CD4-positive, alpha-beta T cell (primary cell): ENCODE measurements around the gene ABHD4. TPM values are rescaled to one million over a fixed set of nuclear protein-coding genes. Genes with fewer than 3 reads are reported as not detected.
A peak's percentile ranks its signal among the peaks of the same experiment; 100 is the strongest.

Experiments used
- ATAC-seq: fragments of 200-7000 bp; cut with Tn5 transposase; one replicate; pipeline ENCODE4 v1.10.0; 2022; ENCODE audit warnings: mild to moderate bottlenecking; ENCODE audit not compliant: poor library complexity
- CTCF ChIA-PET: fragments of 350-600 bp; sonication (Branson Sonifier 250); formaldehyde crosslinking; loops from one replicate; lab custom pipeline; 2021; ENCODE audit warnings: antibody characterized with exemption, inconsistent platforms; lab: Charles Lee
- POLR2A ChIA-PET: fragments of 350-600 bp; sonication (Branson Sonifier 250); formaldehyde crosslinking; loops from one replicate; lab custom pipeline; 2021; ENCODE audit warnings: antibody characterized with exemption, inconsistent platforms; lab: Charles Lee
- DNase-seq, 14 experiments: peaks; one replicate each; pipeline ENCODE4 v3.0.0-alpha.2; 2013 to 2020; ENCODE audit warnings: mixed read lengths in 2 of 14
- H3K27ac ChIP-seq, 2 donors: one replicate each; pipeline versions ENCODE4 v1.5.1 to v1.7.0; 2013; ENCODE audit warnings: low read length in 2 of 2, low read depth in 1 of 2, mild to moderate bottlenecking in 1 of 2
- H3K27me3 ChIP-seq, 2 experiments: 1 replicate in 1 of 2; 2 replicates in 1 of 2; pipeline versions ENCODE4 v1.6.1 to v1.7.0; 2013; ENCODE audit warnings: low read length in 2 of 2, control low read depth in 1 of 2, mild to moderate bottlenecking in 1 of 2, moderate library complexity in 1 of 2; ENCODE audit not compliant: insufficient read depth in 2 of 2, control insufficient read depth in 1 of 2
- H3K36me3 ChIP-seq: one replicate; pipeline ENCODE4 v1.6.1; 2013; ENCODE audit warnings: low read length, control low read depth; ENCODE audit not compliant: insufficient read depth
- H3K4me1 ChIP-seq: one replicate; pipeline ENCODE4 v1.6.1; 2013; ENCODE audit warnings: low read length, control low read depth; ENCODE audit not compliant: insufficient read depth
- H3K4me3 ChIP-seq: one replicate; pipeline ENCODE4 v1.5.1; 2013; ENCODE audit warnings: mild to moderate bottlenecking, low read length, moderate library complexity
- H3K9me3 ChIP-seq, 2 experiments: 1 replicate in 1 of 2; 2 replicates in 1 of 2; pipeline versions ENCODE4 v1.6.1 to v1.7.0; 2013; ENCODE audit warnings: low read length in 2 of 2, mild to moderate bottlenecking in 2 of 2, control low read depth in 1 of 2, moderate library complexity in 1 of 2; ENCODE audit not compliant: control insufficient read depth in 1 of 2, insufficient read depth in 1 of 2
- H3K27ac Mint-ChIP-seq: one replicate; pipeline ENCODE4 v1.8.0; 2020; ENCODE audit warnings: mixed read lengths
- H3K27me3 Mint-ChIP-seq: one replicate; pipeline ENCODE4 v1.8.0; 2021; ENCODE audit warnings: mixed read lengths
- H3K36me3 Mint-ChIP-seq: one replicate; pipeline ENCODE4 v1.8.0; 2021; ENCODE audit warnings: low read depth, mixed read lengths
- H3K4me1 Mint-ChIP-seq: one replicate; pipeline ENCODE4 v1.8.0; 2021; ENCODE audit warnings: low read depth, mixed read lengths
- H3K4me3 Mint-ChIP-seq: one replicate; pipeline ENCODE4 v1.8.0; 2020; ENCODE audit warnings: mild to moderate bottlenecking, mixed read lengths
- H3K9me3 Mint-ChIP-seq: one replicate; pipeline ENCODE4 v1.8.0; 2020; ENCODE audit warnings: mixed read lengths
- CTCF ChIP-seq: fragments of 200-600 bp; IDR thresholded peaks from one replicate; pipeline ENCODE4 v1.8.0; 2022; ENCODE audit warnings: antibody characterized with exemption, mild to moderate bottlenecking
- intact Hi-C, 2 experiments: fragments of 100-400 bp; cut with DNase I in 1 of 2; cut with micrococcal nuclease in 1 of 2; formaldehyde crosslinking; loops; one replicate each; pipeline versions ENCODE4 v1.15.1 to v1.9.0; 2023 to 2025; cut with DNase I, micrococcal nuclease
- total RNA-seq, 174 experiments: library from RNA in 2 of 174; stranded (reverse) in 2 of 174; gene quantifications; one replicate each; pipeline ENCODE4 v1.2.3 and lab custom pipeline; 2021 to 2026

ABHD4 gene
- total RNA-seq, 2 experiments from 2014 or later = 7.1 to 8.9 TPM

DNA sequence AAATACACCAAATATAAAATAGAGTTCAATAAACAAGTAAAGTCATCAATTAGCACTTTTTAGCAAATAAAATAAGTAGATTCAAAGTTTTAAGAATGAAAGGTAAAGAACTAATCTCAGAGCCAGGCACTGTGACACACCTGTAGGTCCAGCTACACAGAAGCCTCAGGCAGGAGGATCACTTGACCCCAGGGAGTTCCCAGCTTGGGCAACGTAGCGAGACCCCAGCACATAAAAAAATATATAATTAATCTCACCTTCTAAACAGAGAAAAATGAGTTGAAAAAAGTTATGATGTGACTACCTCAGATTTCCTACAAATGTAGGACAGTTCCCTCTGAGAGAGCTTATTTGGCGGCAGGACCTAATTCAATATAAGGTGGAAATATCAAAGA lies 28.4 kb upstream of the ABHD4 start:
- Histone ChIP-seq H3K4me1 (peaks cover 49% of the 10 kb centered on the region), H3K9me3 (no peaks in the 10 kb centered on the region), H3K27me3 (no peaks in the 10 kb centered on the region), H3K36me3 (peaks cover 39% of the 10 kb centered on the region), H3K4me3 (peak overlapping the region; percentile 45), H3K27ac (peak overlapping the region; percentile 79 to 92)
- ChIA-PET POLR2A (interaction anchor here (0.6 to 4.9 kb wide), 79 partner anchors 9 to 858 kb away, joined by 3 to 218 read pairs (median 6); partner anchors contain the start of genes ABHD4, AJUBA, DAD1 and LRP10), CTCF (interaction anchor here (0.5 to 10.2 kb wide), 100 partner anchors 9 to 1071 kb away, joined by 3 to 211 read pairs (median 6); partner anchors contain the start of genes ABHD4, AJUBA, DAD1 and LRP10)
- Mint-ChIP-seq H3K4me3 (peak overlapping the region; percentile 73), H3K36me3 (peaks cover 54% of the 10 kb centered on the region), H3K4me1 (peaks cover 75% of the 10 kb centered on the region), H3K27ac (peak overlapping the region; percentile 97), H3K9me3 (no peaks in the 10 kb centered on the region), H3K27me3 (no peaks in the 10 kb centered on the region)
- no peak for TF ChIP-seq CTCF
- DNase-seq = no peak
- intact Hi-C loops = loop anchor here (1.0 to 10.0 kb wide), 14 partner anchors 12 to 652 kb away; partner anchors contain the start of genes CDH24 (in 2 of the 2), AJUBA (in 1 of the 2), DAD1 (in 1 of the 2) and OR6J1 (in 1 of the 2)
- ATAC-seq = peak; percentile 3

GRCh38 chr14:22570132-22570949 lies 27.8 kb upstream of the ABHD4 start:
- no peaks in the 10 kb centered on the region for H3K27me3 ChIP-seq
- H3K4me3 Mint-ChIP-seq = peak overlapping the region; percentile 73
- DNase-seq (peak; percentile 63 to 98 (median 80)), ATAC-seq (peak; percentile 85)
- H3K9me3 Mint-ChIP-seq = no peaks in the 10 kb centered on the region
- peaks cover 42% of the 10 kb centered on the region for H3K36me3 ChIP-seq
- H3K27ac Mint-ChIP-seq = peak overlapping the region; percentile 97
- H3K4me1 Mint-ChIP-seq = peaks cover 71% of the 10 kb centered on the region
- no peaks in the 10 kb centered on the region for H3K27me3 Mint-ChIP-seq
- H3K36me3 Mint-ChIP-seq = peaks cover 52% of the 10 kb centered on the region
- H3K4me1 ChIP-seq = peaks cover 43% of the 10 kb centered on the region
- peak; percentile 92 for TF ChIP-seq CTCF
- intact Hi-C loops = loop anchor here (1.0 to 5.0 kb wide), 13 partner anchors 13 to 653 kb away; partner anchors contain the start of genes CDH24 (in 2 of the 2), AJUBA (in 1 of the 2), DAD1 (in 1 of the 2) and OR6J1 (in 1 of the 2)
- ChIA-PET POLR2A (interaction anchor here (0.5 to 4.9 kb wide), 89 partner anchors 8 to 859 kb away, joined by 3 to 218 read pairs (median 5); partner anchors contain the start of genes ABHD4, AJUBA, DAD1 and LRP10), CTCF (interaction anchor here (0.6 to 10.2 kb wide), 115 partner anchors 8 to 1071 kb away, joined by 3 to 211 read pairs (median 5); partner anchors contain the start of genes ABHD4, AJUBA, DAD1 and LRP10)
- H3K9me3 ChIP-seq = no peaks in the 10 kb centered on the region
- H3K27ac ChIP-seq = peak overlapping the region; percentile 79 to 92
- peak overlapping the region; percentile 45 for H3K4me3 ChIP-seq

DNA sequence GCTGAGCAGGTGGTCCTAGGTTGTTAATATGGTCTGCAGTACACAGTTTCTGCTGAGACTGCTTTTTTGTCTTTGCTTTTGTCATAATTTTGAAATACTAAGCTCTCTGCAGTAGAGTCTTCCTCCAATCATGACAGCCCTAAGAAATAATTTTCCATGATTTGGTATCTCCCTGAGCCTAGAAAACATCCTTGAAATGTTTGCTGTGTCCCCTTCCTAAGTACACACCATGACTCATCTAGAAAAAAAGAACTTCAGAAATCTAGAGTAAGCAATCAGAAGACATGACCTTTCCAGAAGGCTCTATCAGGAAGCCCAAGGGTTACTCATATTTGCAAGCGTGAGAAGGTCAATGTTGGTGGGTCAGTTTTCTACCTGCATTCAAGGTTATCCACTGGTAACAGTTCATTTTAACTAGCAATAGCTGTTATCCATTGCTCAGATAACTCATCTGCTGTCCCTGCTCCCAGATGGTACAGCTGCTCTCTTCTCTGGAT lies 25.5 kb upstream of the ABHD4 start:
- no peaks in the 10 kb centered on the region for H3K27me3 Mint-ChIP-seq

More for the DNA sequence above, 25.5 kb upstream of the ABHD4 start:
- intact Hi-C loops = loop anchor here (5.0 kb wide), 2 partner anchors 485 to 655 kb away; partner anchors contain the start of gene CDH24 (in 2 of the 2)
- ATAC-seq (no peak), DNase-seq (no peak)
- ChIA-PET CTCF (interaction anchor here (1.2 to 10.2 kb wide), 6 partner anchors 17 to 585 kb away, joined by 3 to 211 read pairs (median 41); partner anchors contain the start of genes ABHD4 and DAD1), POLR2A (interaction anchor here (0.6 to 4.9 kb wide), 4 partner anchors 16 to 293 kb away, joined by 3 to 179 read pairs (median 48); partner anchors contain the start of gene DAD1)
- TF ChIP-seq CTCF = no peak
- Histone ChIP-seq H3K27ac (no peak overlapping the region), H3K27me3 (no peaks in the 10 kb centered on the region), H3K4me1 (peaks cover 32% of the 10 kb centered on the region), H3K4me3 (no peak overlapping the region), H3K9me3 (no peaks in the 10 kb centered on the region), H3K36me3 (peaks cover 42% of the 10 kb centered on the region)
- H3K9me3 Mint-ChIP-seq = no peaks in the 10 kb centered on the region
- peaks cover 64% of the 10 kb centered on the region for H3K4me1 Mint-ChIP-seq
- H3K36me3 Mint-ChIP-seq = peaks cover 68% of the 10 kb centered on the region
- no peak overlapping the region for H3K4me3 Mint-ChIP-seq
- no peak overlapping the region for H3K27ac Mint-ChIP-seq
